Testis (tissue), 2 donors: Measurements from ENCODE around the gene OR2J3.

Source experiments
- CTCF ChIP-seq, 3 experiments: fragments of 450-650 bp in 2 of 3; fragments of 200-600 bp in 1 of 3; sonication (generic) in 1 of 3; IDR thresholded peaks; one replicate each; pipeline ENCODE4 v1.5.1; 2016 to 2019; ENCODE audit warnings: antibody characterized with exemption in 3 of 3, mild to moderate bottlenecking in 2 of 3, moderate library complexity in 1 of 3
- POLR2A ChIP-seq: fragments of 450-650 bp; IDR thresholded peaks from one replicate; pipeline ENCODE4 v1.6.1; 2017; ENCODE audit warnings: antibody characterized with exemption, mild to moderate bottlenecking, moderate library complexity

GRCh38 chr6:29130644-29131043 lies 22.8 kb downstream of the OR2J3 start:
- TF ChIP-seq POLR2A (no peak), CTCF (IDR thresholded peaks at IDR 0.05) (no peak)
